ENCODE measurements around the gene FAM131A.
A peak's percentile ranks its signal among the peaks of the same experiment; 100 is the strongest.

FAM131A gene

GRCh38 chr3:184343200-184343876, 5.9 kb downstream of the FAM131A start:
- no peak for DNase-seq

GRCh38 chr3:184344579-184345316, 7.3 kb downstream of the FAM131A start:
- no peak for DNase-seq

- DNase-seq: no peak
These were observed 8.1 kb downstream of the FAM131A start for GRCh38 chr3:184345317-184346144.

- DNase-seq: no peak
These were observed 9.2 kb downstream of the FAM131A start for GRCh38 chr3:184346480-184347190.

DNA sequence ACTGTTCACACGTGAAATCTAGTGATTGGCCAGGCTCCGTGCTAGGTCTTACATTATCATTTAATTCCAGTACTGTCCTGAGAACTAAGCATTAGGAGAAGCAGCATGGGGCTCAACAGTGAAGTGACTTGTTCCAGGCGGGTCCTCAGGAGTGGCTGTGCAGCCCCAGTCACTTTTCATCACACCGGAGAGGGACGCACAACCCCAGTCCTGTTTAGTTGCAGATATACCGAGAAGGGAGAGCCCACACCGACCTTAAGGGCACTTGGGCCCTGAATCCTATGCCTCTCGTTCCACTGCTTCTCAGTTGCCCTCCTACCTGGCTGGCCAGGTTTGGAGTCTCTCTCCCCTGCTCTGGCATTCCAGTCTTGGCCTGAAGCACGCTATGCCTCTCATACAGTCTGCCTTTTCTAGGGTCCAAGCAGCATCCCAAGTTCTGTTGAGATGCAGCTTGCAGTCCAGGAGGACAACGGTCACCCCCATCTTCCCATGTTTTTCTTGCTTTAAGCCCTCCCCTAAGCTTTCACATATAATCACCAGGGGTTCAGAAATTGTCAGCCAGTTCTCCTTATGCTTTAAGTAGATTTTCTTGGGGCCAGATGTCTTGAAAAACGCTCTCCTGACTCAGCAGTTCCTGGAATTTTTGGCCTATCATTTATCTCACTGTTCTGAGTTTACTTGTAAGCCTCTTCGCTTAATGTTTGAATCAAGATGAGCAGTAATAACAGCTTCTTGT, 10.1 kb downstream of the FAM131A start:
- DNase-seq: no peak

DNA sequence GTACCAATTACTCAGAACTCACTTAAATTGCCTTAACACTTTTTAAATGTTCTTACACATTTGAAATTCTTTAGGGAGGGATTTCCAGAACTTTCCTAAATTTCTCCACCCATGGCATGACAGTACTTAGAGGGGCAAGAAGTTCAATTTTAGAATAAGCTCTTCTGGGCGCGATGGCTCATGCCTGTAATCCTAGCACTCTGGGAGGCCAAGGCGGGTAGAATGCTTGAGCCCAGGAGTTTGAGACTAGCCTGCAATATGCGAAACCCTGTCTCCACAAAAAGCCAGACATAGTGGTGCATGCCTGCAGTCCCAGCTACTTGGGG, 10.6 kb downstream of the FAM131A start:
- no peak for DNase-seq

- DNase-seq: no peak
These were observed 12.4 kb downstream of the FAM131A start for GRCh38 chr3:184349563-184350470.

GRCh38 chr3:184350618-184351017, 13.2 kb downstream of the FAM131A start:
- no peak for DNase-seq

DNA sequence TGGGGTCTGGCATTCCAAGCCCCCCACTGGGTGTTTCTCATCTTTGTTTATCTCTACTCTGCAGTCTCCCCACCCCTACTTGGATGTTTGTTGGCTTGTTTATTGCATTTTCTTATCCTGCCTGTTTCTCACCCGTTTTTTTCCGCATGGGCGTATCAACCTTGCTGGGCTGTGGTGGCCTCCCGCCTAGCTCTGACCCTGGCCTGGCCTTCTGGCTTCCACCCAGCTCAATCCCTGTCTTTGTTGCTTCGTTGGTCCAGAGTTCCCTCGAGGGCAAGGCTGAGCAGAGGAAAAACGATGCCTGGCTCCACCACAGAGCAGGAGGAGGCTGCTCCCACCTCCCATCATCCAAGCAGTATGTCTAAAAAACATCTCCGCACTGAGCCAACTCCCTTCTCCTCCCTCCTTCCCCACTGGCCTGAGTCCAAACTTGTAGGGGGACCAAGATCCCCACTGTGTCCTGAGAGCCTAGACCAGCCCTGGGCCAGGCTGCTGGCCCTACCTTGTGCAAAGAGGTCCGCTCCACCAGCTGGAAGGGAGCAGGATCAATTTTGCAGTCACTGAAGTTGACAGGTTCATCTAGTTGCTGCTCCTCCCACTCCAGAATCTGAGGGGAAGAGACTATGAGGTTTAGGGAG, 14.2 kb downstream of the FAM131A start:
- DNase-seq: no peak

- no peak for DNase-seq
These were observed 14.9 kb downstream of the FAM131A start for GRCh38 chr3:184352149-184352785.

- no peak for DNase-seq
These were observed 15.6 kb downstream of the FAM131A start for GRCh38 chr3:184352897-184353545.

DNA sequence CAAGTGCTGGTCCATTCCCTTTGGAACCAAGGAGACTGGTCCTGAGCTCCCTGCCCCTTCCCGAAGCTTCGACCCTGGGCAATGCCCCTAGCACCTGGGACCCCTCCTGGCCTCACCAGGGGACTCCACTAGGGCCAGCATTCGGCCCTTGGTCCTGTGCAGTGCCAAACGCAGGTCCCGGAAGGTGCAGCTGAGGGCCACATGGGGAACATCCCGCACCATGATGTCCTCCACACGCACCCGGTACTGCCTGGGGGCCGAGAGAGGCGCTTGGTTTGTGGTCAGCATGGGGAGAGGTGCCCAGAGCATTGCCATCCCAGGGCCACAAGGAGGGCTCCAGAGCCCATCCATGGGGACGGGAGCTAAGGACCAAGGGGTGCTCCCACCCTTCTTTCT, 16.1 kb downstream of the FAM131A start:
- no peak for DNase-seq

DNA sequence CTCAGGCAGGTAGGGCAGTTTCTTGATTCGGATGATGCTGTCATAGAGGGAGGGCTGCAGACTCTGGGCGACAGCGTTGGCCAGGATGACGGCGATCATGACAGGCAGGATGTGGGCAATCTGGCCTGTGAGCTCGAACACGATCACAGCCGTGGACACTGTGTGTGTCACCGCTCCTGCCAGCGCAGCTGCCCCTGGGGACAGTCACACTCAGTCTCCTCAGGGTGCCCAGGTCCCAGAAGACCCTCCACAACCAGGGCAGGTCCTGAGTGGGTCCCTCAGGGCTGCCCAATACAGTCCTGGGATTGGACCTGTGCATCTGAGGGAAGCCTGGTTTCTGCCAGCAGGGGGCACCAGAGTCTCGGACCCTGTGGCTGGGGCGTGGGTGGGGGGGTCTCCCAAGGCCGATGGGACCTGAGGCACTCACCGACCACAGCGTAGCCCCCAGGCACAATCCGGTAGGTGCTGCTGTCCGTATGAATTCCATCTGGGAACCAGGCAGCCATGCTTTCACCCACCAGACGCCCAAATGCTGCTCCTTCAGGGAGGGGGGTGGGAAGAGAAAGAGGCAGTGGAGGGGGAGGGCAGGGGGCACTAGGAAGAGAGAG, 16.8 kb downstream of the FAM131A start:
- peak; percentile 24 to 61 (median 36) for DNase-seq

- no peak for DNase-seq
These were observed 17.4 kb downstream of the FAM131A start for GRCh38 chr3:184354754-184355153.

- no peak for DNase-seq
These were observed 18.1 kb downstream of the FAM131A start for GRCh38 chr3:184355261-184356040.

DNA sequence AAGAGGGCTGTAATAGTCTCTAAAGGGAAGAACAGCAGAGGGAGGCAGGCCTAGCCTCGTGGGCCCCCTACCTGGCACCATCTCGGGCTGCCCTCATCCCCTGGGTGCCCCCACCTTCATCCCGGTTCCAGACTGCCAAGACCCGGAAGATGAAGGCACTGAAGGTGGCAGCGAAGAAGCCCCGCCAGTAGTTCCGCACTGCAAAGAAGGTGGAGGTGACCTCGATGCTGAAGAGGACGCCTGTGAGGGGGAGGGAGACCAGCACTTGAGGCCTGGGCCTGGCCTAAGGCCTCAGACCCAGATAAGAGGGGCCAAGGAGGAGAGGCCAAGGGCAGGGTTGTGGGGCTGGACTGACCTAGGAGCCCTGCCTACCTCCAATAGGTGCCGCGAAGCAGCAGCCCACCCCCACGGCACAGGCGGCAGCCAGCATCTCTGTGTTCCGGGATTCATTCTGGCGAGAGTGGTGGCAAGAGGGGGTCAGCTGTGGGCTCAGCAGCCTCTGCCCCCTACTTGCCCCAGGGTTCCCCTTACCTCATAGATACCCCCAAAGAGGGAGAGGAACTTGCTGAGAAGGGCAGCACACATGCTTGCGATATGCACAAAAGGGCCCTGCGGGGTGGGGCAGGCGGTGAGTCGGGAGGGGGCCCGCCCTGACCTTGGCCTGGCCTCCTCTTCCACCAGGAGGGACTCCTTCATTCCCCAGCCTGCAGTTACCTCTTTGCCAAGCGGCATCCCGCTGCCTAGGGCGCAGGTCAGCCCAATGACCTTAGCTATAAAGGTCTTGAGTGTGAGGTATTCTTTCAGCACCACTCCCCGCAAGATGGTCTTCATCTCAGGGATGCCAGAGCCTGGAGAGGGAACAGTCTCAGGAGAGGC, 20.1 kb downstream of the FAM131A start:
- DNase-seq: no peak

DNA sequence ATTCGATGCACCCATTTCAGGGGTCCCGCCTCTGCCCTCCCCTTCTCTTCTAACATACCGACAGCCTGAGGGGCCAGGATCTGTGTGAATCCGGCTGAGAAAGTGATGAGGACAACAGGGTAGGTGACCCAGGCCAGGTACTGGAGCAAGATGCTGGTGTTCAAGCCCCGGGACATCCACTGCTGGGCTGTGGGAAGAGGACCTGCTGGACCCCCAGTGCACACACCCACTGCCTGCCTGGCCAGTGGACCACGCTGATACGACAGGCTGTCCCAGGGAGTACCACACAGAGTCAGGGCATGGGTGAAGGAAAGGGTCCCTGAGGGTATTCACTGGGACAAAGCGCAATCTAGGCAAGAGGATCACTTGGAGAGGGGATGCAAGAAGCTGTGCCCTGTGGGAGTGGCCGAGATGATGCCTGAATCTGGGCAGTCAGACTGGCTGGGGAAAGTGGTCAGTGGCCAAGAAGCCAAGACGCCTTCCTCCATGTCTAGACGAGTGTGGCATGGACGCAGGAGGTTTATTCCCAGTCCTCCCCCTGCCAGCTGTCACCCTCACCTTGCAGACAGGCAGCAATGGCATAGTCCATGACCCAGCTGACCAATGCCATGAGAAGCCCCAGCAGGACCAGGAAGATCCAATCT, 20.8 kb downstream of the FAM131A start:
- DNase-seq: no peak

Measured in activated CD4-positive, CD25-positive, alpha-beta regulatory T cell (primary cell).